ENCODE results near the gene ANAPC4.

GRCh38 chr4:25361253-25361652 lies 15.8 kb upstream of the ANAPC4 start:
- no peak for TF ChIP-seq EZH2 (IDR thresholded peaks at IDR 0.05; ENCODE audit: borderline replicate concordance, low read length)
- TF ChIP-seq, protein P1, sequence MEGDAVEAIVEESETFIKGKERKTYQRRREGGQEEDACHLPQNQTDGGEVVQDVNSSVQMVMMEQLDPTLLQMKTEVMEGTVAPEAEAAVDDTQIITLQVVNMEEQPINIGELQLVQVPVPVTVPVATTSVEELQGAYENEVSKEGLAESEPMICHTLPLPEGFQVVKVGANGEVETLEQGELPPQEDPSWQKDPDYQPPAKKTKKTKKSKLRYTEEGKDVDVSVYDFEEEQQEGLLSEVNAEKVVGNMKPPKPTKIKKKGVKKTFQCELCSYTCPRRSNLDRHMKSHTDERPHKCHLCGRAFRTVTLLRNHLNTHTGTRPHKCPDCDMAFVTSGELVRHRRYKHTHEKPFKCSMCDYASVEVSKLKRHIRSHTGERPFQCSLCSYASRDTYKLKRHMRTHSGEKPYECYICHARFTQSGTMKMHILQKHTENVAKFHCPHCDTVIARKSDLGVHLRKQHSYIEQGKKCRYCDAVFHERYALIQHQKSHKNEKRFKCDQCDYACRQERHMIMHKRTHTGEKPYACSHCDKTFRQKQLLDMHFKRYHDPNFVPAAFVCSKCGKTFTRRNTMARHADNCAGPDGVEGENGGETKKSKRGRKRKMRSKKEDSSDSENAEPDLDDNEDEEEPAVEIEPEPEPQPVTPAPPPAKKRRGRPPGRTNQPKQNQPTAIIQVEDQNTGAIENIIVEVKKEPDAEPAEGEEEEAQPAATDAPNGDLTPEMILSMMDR (conservative IDR thresholded peaks at IDR 0.05 in 1 of 2, IDR thresholded peaks at IDR 0.05 in 1 of 2; ENCODE audit: extremely low read depth in 1 of 2, insufficient read depth in 1 of 2, low read depth in 1 of 2, low read length in 2 of 2) = no peak
